GM19043 (cell line): ENCODE results near the gene MYRF.
A peak's percentile ranks its signal among the peaks of the same experiment; 100 is the strongest.

Experiments
- ATAC-seq: cut with Tn5 transposase; IDR thresholded peaks from one replicate; pipeline ENCODE4 v1.9.1; 2021; ENCODE audit warnings: low read depth; ENCODE audit not compliant: unreplicated experiment

MYRF gene

DNA sequence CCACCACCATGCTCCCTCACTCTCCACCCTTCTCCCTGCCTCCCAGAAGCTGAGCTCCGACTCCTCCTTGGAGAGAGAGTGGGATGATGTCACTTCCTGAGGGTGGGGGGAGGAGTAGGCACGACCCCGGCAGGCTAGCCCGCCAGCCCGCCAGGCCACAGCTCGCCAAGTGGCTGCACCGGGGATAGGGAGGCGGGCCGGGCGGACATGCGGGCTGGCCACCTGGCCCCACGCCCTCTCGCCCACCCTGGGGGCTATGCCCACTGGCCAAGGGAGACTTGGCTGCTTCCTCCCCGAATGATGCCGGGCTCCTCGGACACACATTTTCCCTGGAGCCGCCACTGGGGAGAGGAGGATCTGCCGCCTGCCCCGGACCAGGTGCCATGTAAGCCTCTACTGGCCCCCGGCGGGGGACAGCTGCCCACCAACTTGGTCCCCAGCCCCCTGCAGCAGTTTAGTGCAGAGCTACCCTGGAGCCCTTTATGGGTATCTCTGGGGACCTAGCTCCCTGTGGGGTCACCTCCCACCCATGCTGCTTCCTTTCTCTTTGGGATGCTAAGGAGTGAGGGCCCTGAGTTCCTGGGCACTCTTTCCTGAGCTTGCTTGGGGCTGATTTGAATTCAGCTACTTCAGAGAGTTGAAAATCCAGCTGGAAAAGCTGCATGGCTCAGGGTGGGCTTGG lies 33.7 kb upstream of the MYRF start:
- ATAC-seq, result no peak

DNA sequence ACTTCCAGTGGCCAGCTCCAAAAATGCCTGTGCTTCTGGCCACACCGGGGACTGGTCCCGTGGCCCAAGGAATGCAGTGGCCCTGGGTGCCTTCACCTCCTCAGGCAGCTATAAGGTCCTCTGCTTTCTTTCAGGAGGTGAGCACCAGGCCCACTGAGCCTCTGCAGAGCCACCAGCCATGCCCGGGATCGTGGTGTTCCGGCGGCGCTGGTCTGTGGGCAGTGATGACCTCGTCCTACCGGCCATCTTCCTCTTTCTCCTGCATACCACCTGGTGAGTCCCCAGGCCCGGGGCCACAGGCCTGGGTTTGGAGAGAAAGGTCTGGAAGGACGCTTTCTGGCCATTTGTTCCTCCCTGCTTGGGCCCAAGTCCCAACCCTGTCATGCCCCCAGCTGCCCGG lies 32.5 kb upstream of the MYRF start:
- ATAC-seq, result no peak

DNA sequence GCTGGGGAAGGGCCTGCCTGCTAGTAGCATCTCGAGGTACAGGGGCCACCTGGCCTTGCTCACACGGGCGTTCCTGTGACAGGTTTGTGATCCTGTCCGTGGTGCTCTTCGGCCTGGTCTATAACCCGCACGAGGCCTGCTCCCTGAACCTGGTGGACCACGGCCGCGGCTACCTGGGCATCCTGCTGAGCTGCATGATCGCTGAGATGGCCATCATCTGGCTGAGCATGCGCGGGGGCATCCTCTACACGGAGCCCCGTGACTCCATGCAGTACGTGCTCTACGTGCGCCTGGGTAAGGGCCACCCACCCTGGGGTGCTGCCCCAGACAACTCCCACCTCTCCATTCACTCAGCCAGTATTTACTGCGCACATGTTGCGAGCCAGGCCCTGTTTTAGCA lies 31.8 kb upstream of the MYRF start:
- ATAC-seq, result no peak

- ATAC-seq, result no peak
These were observed 28.0 kb upstream of the MYRF start for GRCh38 chr11:61724437-61724836.

- ATAC-seq, result no peak
These were observed 26.6 kb upstream of the MYRF start for GRCh38 chr11:61725781-61726231.

GRCh38 chr11:61726775-61727174 lies 25.7 kb upstream of the MYRF start:
- no peak for ATAC-seq

DNA sequence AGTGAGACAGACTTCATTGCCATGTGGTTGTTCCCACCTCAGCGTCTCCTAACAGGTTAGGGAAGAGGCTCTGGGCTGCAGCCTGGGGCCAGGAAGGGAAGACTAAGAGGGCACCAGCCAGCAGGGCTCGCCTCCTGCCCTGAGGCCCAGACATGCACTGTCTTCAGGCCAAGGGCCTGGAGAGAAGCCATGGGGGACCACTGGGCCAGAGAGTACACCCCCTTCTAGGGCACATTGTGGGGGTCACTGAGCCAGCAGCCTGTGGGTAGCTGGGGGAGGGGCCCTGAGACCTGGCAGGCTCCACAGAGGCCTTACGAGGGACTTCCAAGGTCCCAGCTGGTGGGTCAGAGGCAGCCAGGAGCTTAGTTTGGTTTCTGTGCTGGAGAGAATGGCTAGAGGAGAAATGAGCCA lies 25.0 kb upstream of the MYRF start:
- ATAC-seq, result no peak

- ATAC-seq, result no peak
These were observed 24.1 kb upstream of the MYRF start for GRCh38 chr11:61728066-61728939.

- no peak for ATAC-seq
These were observed 23.6 kb upstream of the MYRF start for GRCh38 chr11:61728940-61729219.

GRCh38 chr11:61730240-61730994 lies 22.0 kb upstream of the MYRF start:
- ATAC-seq, result no peak

DNA sequence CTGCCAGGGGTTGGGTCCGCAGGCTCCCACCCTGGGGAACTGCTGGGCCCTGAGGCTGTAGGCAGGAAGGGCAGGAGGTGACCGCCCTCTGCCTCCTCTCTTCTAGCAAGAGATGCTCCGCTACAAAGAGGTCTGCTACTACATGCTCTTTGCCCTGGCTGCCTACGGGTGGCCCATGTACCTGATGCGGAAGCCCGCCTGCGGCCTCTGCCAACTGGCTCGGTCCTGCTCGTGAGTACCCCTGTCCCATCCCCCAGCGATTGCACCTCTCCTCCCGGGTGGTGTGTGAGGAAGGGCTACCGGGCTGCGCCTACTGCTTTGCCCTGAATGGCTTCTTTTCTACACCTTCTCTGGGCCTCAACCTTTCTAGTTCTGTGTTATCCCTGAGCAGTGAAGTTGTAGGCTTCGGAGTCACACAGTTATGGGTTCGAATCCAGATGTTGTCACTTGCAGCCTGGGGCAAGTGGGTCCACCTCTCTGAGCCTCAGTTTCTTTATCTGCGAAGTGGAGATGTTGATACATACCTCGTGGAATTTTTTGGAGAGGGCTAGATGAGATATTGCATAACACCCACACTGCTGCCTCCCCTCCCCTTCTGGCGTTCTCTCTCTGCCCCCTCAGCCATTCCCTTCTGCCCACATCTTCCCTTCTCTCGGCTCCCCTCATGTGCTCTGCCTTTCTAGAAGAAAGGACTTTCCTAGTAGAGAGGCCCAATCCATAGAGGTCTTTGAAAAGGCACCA lies 21.1 kb upstream of the MYRF start:
- ATAC-seq, result no peak

DNA sequence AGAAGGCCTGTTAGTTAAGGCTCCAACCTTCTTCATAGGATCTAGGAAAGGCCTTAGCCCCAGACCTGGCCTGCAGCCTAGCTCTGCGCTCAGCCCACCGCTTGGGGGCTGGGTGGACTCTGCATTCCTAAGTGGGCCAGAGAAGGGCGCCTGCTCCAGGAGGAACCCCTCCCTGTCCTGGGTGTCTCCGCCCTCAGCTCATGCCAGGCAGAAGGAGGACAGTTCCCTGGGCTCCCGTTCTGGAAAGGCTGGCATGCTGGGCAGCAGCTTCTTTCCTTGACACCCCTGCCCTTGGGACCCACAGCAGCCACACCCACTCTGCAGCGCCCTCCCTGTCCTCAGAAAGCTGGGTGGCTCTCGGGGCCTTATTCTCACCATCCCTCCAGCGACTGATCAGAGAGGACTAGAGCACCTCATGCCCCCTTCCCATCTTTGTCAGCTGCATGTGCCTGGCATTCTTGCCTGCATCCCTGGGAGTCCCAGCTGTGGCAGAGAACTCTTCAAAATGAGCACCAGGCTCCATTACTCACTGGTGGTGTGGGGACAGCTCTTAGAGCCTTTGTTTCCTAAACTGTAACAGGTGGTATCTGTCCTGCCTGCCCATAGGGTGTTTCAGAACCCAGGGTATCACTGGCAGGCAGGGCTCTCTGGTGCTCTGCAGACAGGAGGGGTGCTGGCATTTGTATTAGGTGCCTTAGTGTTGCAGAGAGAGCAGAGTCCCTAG lies 20.3 kb upstream of the MYRF start:
- no peak for ATAC-seq

DNA sequence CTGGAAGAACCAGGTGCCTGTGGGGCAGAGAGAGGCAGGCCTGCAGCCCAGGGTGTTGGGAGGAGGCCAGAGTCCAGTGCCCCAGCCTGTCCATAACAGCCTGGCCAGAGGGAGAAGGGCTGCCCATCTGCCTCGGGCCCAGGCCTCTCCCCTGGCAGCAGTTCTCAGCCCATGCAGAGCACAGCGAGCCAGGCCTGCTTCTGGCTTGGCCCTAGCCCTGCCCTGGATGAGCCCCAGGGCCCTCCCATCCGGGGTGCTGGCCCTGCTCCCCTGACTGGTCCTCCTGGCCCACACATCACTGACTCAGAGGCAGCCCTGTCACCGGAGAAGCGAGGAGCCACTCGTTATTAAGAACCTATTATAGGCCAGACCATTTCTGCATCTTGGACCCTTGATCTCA lies 19.7 kb upstream of the MYRF start:
- ATAC-seq, result no peak

GRCh38 chr11:61733120-61733978 lies 19.1 kb upstream of the MYRF start:
- ATAC-seq, result peak; percentile 91

- ATAC-seq, result no peak
These were observed 17.7 kb upstream of the MYRF start for GRCh38 chr11:61734767-61735166.

DNA sequence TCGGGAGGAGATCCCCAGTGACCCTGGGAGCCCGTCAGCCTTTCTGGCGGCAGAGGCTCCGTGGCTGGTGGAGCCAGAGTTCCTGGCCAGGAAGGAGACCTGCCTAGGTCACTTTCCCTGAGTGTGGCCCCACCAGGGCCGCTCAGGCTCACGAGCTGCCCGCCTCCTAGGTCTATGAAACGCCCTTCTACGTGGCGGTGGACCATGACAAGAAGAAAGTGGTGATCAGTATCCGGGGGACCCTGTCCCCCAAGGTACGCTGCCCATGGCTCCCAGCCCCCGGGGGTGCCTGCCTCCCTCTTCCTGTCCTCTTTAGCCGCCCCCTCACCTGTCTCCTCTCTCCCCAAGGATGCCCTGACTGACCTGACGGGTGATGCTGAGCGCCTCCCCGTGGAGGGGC lies 17.0 kb upstream of the MYRF start:
- ATAC-seq, result no peak

- ATAC-seq, result no peak
These were observed 16.1 kb upstream of the MYRF start for GRCh38 chr11:61736310-61736709.

DNA sequence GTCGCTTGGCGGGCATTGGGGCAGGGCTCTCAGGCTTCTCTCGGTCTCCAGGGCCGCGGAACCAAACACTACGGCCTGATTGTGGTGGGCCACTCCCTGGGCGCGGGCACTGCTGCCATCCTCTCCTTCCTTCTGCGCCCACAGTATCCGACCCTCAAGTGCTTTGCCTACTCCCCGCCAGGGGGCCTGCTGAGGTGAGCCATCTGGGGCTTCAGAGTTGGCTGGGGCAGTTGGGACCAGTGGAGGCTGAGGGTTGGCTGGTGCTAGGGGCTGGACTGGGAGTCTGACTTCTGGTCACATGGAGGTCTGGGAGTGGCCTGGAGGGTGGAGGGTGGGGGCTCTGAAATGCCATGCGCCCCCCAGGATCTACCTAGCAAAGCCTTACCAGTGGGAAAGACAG lies 15.3 kb upstream of the MYRF start:
- no peak for ATAC-seq

- ATAC-seq, result no peak
These were observed 14.6 kb upstream of the MYRF start for GRCh38 chr11:61737636-61738386.
